Kidney glomerular epithelial cell (primary cell): ENCODE results near the gene MYOF.
"Not testable (repeated sequence)": the region's sequence is repeated elsewhere in the genome, so short reads cannot be mapped to it uniquely, and the experiment has no call there.

Source experiments
- DNase-seq: peaks from one replicate; lab custom pipeline; 2025; lab: John Stamatoyannopoulos, UW

The MYOF gene

GRCh38 chr10:93344691-93345090 lies 137.4 kb downstream of the MYOF start:
- no peak for DNase-seq

- no peak for DNase-seq
Measured at GRCh38 chr10:93342921-93343320, 139.2 kb downstream of the MYOF start.

GRCh38 chr10:93342366-93342765 lies 139.8 kb downstream of the MYOF start:
- no peak for DNase-seq

- DNase-seq, result no peak
Measured at GRCh38 chr10:93337309-93337721, 144.8 kb downstream of the MYOF start.

- no peak for DNase-seq
Measured at GRCh38 chr10:93336678-93337077, 145.5 kb downstream of the MYOF start.

- DNase-seq, result no peak
Measured at GRCh38 chr10:93336110-93336509, 146.0 kb downstream of the MYOF start.

- no peak for DNase-seq
Measured at GRCh38 chr10:93334901-93335327, 147.2 kb downstream of the MYOF start.

- DNase-seq, result no peak
Measured at GRCh38 chr10:93334181-93334580, 148.0 kb downstream of the MYOF start.

GRCh38 chr10:93333278-93333978 lies 148.7 kb downstream of the MYOF start:
- DNase-seq, result no peak

- DNase-seq, result no peak
Measured at GRCh38 chr10:93330824-93331223, 151.3 kb downstream of the MYOF start.

- DNase-seq, result no peak
Measured at GRCh38 chr10:93319896-93320295, 162.2 kb downstream of the MYOF start.

- DNase-seq, result no peak
Measured at GRCh38 chr10:93319096-93319495, 163.0 kb downstream of the MYOF start.

- no peak for DNase-seq
Measured at GRCh38 chr10:93315246-93315645, 166.9 kb downstream of the MYOF start.

GRCh38 chr10:93314656-93315055 lies 167.5 kb downstream of the MYOF start:
- not testable (repeated sequence) for DNase-seq

- no peak for DNase-seq
Measured at GRCh38 chr10:93313798-93314197, 168.3 kb downstream of the MYOF start.

- no peak for DNase-seq
Measured at GRCh38 chr10:93309062-93309461, 173.1 kb downstream of the MYOF start.

GRCh38 chr10:93305122-93305521 lies 177.0 kb downstream of the MYOF start:
- no peak for DNase-seq

- no peak for DNase-seq
Measured at GRCh38 chr10:93300981-93301380, 181.2 kb downstream of the MYOF start.

GRCh38 chr10:93300288-93300917 lies 181.7 kb downstream of the MYOF start:
- DNase-seq, result no peak

- no peak for DNase-seq
Measured at GRCh38 chr10:93299606-93300287, 182.4 kb downstream of the MYOF start.

- DNase-seq, result no peak
Measured at GRCh38 chr10:93299195-93299594, 182.9 kb downstream of the MYOF start.

GRCh38 chr10:93296151-93296550 lies 186.0 kb downstream of the MYOF start:
- no peak for DNase-seq

GRCh38 chr10:93293999-93294398 lies 188.1 kb downstream of the MYOF start:
- DNase-seq, result peak; percentile 76
